HCT116 (cell line): ENCODE data around the gene ATG9A. TPM values are rescaled to one million over a fixed set of nuclear protein-coding genes. Genes with fewer than 3 reads are reported as not detected.

Source experiments
- ATAC-seq: fragments of 200-7000 bp; cut with Tn5 transposase; 2 replicates; pipeline ENCODE4 v1.9.1; 2020; ENCODE audit warnings: mild to moderate bottlenecking, moderate library complexity
- BruUV-seq: library from RNA; stranded (reverse); fragments of 400-500 nt; replicated peaks from 2 replicates; lab custom pipeline; 2021; lab: Mats Ljungman, UMichigan
- CTCF ChIA-PET: fragments of 300-600 bp; sonication (Branson Sonifier 250); formaldehyde crosslinking; loops from one replicate; lab custom pipeline; 2021; ENCODE audit warnings: antibody characterized with exemption; lab: Charles Lee
- POLR2A ChIA-PET: fragments of 300-600, 350-600 bp; sonication (Branson Sonifier 250); formaldehyde crosslinking; loops from one replicate; lab custom pipeline; 2021; ENCODE audit warnings: antibody characterized with exemption; lab: Charles Lee
- RAD21 ChIA-PET, 2 experiments: fragments of 300-600 bp; sonication (Branson Sonifier 250); formaldehyde crosslinking; loops; one replicate each; lab custom pipeline; 2023; ENCODE audit warnings: low total read pairs in 2 of 2; ENCODE audit not compliant: uncharacterized antibody in 2 of 2, unreplicated experiment in 2 of 2, low non-redundant PET in 1 of 2; lab: Charles Lee
- DNase-seq: peaks from one replicate; pipeline ENCODE4 v3.0.0-alpha.2; 2010; ENCODE audit warnings: low read depth, low spot score
- H2AFZ ChIP-seq: fragments of 200-600 bp; shearing (Covaris generic), sonication (generic); 2 replicates; pipeline ENCODE4 v1.6.1; 2017; ENCODE audit warnings: low read depth, mixed run types, mixed read lengths, antibody characterized with exemption, low read length; ENCODE audit not compliant: poor library complexity, severe bottlenecking
- H3K27ac ChIP-seq: 2 replicates; pipeline ENCODE4 v1.5.1; 2012; ENCODE audit warnings: low read depth, low read length
- H3K27me3 ChIP-seq: fragments of 200-600 bp; sonication (generic); 2 replicates; pipeline ENCODE4 v1.6.1; 2016; ENCODE audit warnings: mixed run types, low read length, mixed read lengths; ENCODE audit not compliant: insufficient read depth
- H3K36me3 ChIP-seq, 2 experiments: fragments of 200-500 bp in 1 of 2; fragments of 200-600 bp in 1 of 2; sonication (Bioruptor generic) in 1 of 2; sonication (generic) in 1 of 2; 2 replicates each; pipeline versions ENCODE4 v1.5.1 to v1.6.1; 2014 to 2016; ENCODE audit warnings: low read length in 2 of 2, inconsistent platforms in 1 of 2, mixed read lengths in 1 of 2, mixed run types in 1 of 2; ENCODE audit not compliant: insufficient read depth in 2 of 2, control insufficient read depth in 1 of 2
- H3K4me1 ChIP-seq, 2 experiments: fragments of 200-600 bp in 1 of 2; sonication (generic) in 1 of 2; 2 replicates each; pipeline versions ENCODE4 v1.5.1 to v1.6.1; 2012 to 2017; ENCODE audit warnings: low read length in 2 of 2, inconsistent platforms in 1 of 2, mild to moderate bottlenecking in 1 of 2, mixed read lengths in 1 of 2, mixed run types in 1 of 2, moderate library complexity in 1 of 2; ENCODE audit not compliant: insufficient read depth in 2 of 2, control insufficient read depth in 1 of 2
- H3K4me2 ChIP-seq: fragments of 200-600 bp; sonication (generic); 2 replicates; pipeline ENCODE4 v1.6.1; 2017; ENCODE audit warnings: mixed run types, low read length, mixed read lengths
- H3K4me3 ChIP-seq, 2 experiments: fragments of 200-600 bp in 1 of 2; sonication (generic) in 1 of 2; replicated peaks in 1 of 2; 2 replicates each; pipeline ENCODE4 v1.5.1; 2011 to 2016; ENCODE audit warnings: low read length in 2 of 2, control low read depth in 1 of 2, low read depth in 1 of 2, mild to moderate bottlenecking in 1 of 2, mixed read lengths in 1 of 2, mixed run types in 1 of 2
- H3K79me2 ChIP-seq: fragments of 200-600 bp; sonication (generic); 2 replicates; pipeline ENCODE4 v1.6.1; 2017; ENCODE audit warnings: mild to moderate bottlenecking, mixed run types, low read length, moderate library complexity, mixed read lengths; ENCODE audit not compliant: insufficient read depth
- H3K9ac ChIP-seq: fragments of 200-600 bp; sonication (generic); 2 replicates; pipeline ENCODE4 v1.6.1; 2016; ENCODE audit warnings: low read length, mixed read lengths
- H3K9me2 ChIP-seq: fragments of 200-600 bp; sonication (generic), shearing (Covaris generic); 2 replicates; pipeline ENCODE4 v1.6.1; 2017; ENCODE audit warnings: mixed run types, mild to moderate bottlenecking, moderate library complexity; ENCODE audit not compliant: insufficient read depth
- H3K9me3 ChIP-seq, 2 experiments: fragments of 200-500 bp in 1 of 2; fragments of 200-600 bp in 1 of 2; sonication (Bioruptor generic) in 1 of 2; sonication (generic) in 1 of 2; 2 replicates each; pipeline ENCODE4 v1.6.1; 2014 to 2017; ENCODE audit warnings: low read length in 2 of 2, mixed read lengths in 2 of 2, inconsistent platforms in 1 of 2, low read depth in 1 of 2, mild to moderate bottlenecking in 1 of 2, mixed run types in 1 of 2, moderate library complexity in 1 of 2; ENCODE audit not compliant: control insufficient read depth in 1 of 2, insufficient read depth in 1 of 2
- H4K20me1 ChIP-seq: fragments of 200-600 bp; sonication (generic), shearing (Covaris generic); 2 replicates; pipeline ENCODE4 v1.6.1; 2017; ENCODE audit warnings: mixed run types, mild to moderate bottlenecking, moderate library complexity; ENCODE audit not compliant: insufficient read depth
- ATF3 ChIP-seq: IDR thresholded peaks from 2 replicates; pipeline ENCODE4 v1.6.1; 2012
- CTCF ChIP-seq, 3 experiments: fragments of 200-600 bp in 1 of 3; sonication (generic) in 1 of 3; IDR thresholded peaks in 2 of 3; conservative IDR thresholded peaks in 1 of 3; 2 replicates each; pipeline ENCODE4 v1.5.1; 2012 to 2017; ENCODE audit warnings: low read depth in 2 of 3, low read length in 2 of 3, antibody characterized with exemption in 1 of 3, borderline replicate concordance in 1 of 3, control low read depth in 1 of 3, mild to moderate bottlenecking in 1 of 3, mixed read lengths in 1 of 3, mixed run types in 1 of 3, moderate library complexity in 1 of 3; ENCODE audit not compliant: insufficient read depth in 1 of 3
- EGR1 ChIP-seq: IDR thresholded peaks from 2 replicates; pipeline ENCODE4 v1.6.1; 2012; ENCODE audit warnings: low read depth
- EZH2 ChIP-seq: fragments of 200-600 bp; sonication (generic); IDR thresholded peaks from 2 replicates; pipeline ENCODE4 v1.6.1; 2017; ENCODE audit warnings: antibody characterized with exemption, mixed run types
- POLR2A ChIP-seq: IDR thresholded peaks from 2 replicates; pipeline ENCODE4 v1.7.0; 2011; ENCODE audit warnings: borderline replicate concordance; ENCODE audit not compliant: insufficient read depth, insufficient read length; ENCODE audit errors: extremely low read depth
- RAD21 ChIP-seq: IDR thresholded peaks from 2 replicates; pipeline ENCODE4 v1.6.1; 2012; ENCODE audit warnings: low read depth, mild to moderate bottlenecking
- REST ChIP-seq: IDR thresholded peaks from 2 replicates; pipeline ENCODE4 v1.6.1; 2012; ENCODE audit warnings: low read depth
- SP1 ChIP-seq: IDR thresholded peaks from 2 replicates; pipeline ENCODE4 v1.6.1; 2012; ENCODE audit warnings: low read depth
- SRF ChIP-seq: IDR thresholded peaks from 2 replicates; pipeline ENCODE4 v1.6.1; 2012; ENCODE audit warnings: low read depth
- TCF7L2 ChIP-seq: IDR thresholded peaks from 2 replicates; pipeline ENCODE4 v1.7.0; 2011; ENCODE audit warnings: borderline replicate concordance, inconsistent platforms; ENCODE audit not compliant: insufficient read depth, insufficient read length; ENCODE audit errors: extremely low read depth
- intact Hi-C: fragments of 100-400 bp; cut with micrococcal nuclease; formaldehyde crosslinking; loops from 2 replicates; pipeline ENCODE4 v1.10.0; 2022
- total RNA-seq: library from RNA; stranded (reverse); gene quantifications from one replicate; pipeline ENCODE4 v1.2.1, GENCODE V29; 2021; ENCODE audit not compliant: unreplicated experiment

The ATG9A gene
- total RNA-seq, 1 experiment from 2014 or later, result 51.8 TPM

GRCh38 chr2:219174146-219174545 lies 55.3 kb downstream of the ATG9A start:
- Histone ChIP-seq H3K4me3 (no peak overlapping the region), H3K9me3 (no peaks in the 10 kb centered on the region), H3K9ac (no peak overlapping the region), H3K4me1 (peaks cover 10 to 22% of the 10 kb centered on the region in 2 experiments), H3K9me2 (no peaks in the 10 kb centered on the region), H2AFZ (no peak overlapping the region), H4K20me1 (no peaks in the 10 kb centered on the region), H3K4me2 (no peak overlapping the region), H3K27ac (no peak overlapping the region), H3K27me3 (no peaks in the 10 kb centered on the region), H3K36me3 (peaks cover 0 to 7% of the 10 kb centered on the region in 2 experiments; a peak in 2 of 4 replicates), H3K79me2 (peaks cover 16% of the 10 kb centered on the region)
- BruUV-seq, result no TSS peak
- no peak for DNase-seq
- intact Hi-C loops, result loop anchor here (10.0 kb wide), 1 partner anchor 361 kb away; no protein-coding TSS in a partner anchor
- TF ChIP-seq TCF7L2, result no peak
- TF ChIP-seq EZH2, result no peak
- no peak for TF ChIP-seq CTCF (IDR thresholded peaks at IDR 0.05 in 2 of 3, conservative IDR thresholded peaks at IDR 0.05 in 1 of 3; ENCODE audit: borderline replicate concordance in 1 of 3, insufficient read depth in 1 of 3, low read depth in 2 of 3, low read length in 2 of 3)
- TF ChIP-seq ATF3, result no peak
- no peak for TF ChIP-seq RAD21
- CTCF ChIA-PET, result no interaction called here
- RAD21 ChIA-PET, result no interaction called here
- ATAC-seq, result no peak
- POLR2A ChIA-PET, result no interaction called here

- ATAC-seq, result no peak
- RAD21 ChIA-PET, result no interaction called here
- DNase-seq, result no peak
These were observed 56.3 kb downstream of the ATG9A start for GRCh38 chr2:219173176-219173575.

More at GRCh38 chr2:219173176-219173575, 56.3 kb downstream of the ATG9A start:
- no peaks in the 10 kb centered on the region for H3K27me3 ChIP-seq
- TF ChIP-seq SP1 (no peak), EGR1 (no peak), POLR2A (no peak), EZH2 (no peak), SRF (no peak), ATF3 (no peak), REST (no peak)
- H3K79me2 ChIP-seq, result peaks cover 7% of the 10 kb centered on the region; the same call in 1 of the 2 replicates
- BruUV-seq, result no TSS peak
- no peaks in the 10 kb centered on the region for H3K9me2 ChIP-seq
- no peak overlapping the region for H3K4me3 ChIP-seq
- no peaks in the 10 kb centered on the region for H4K20me1 ChIP-seq
- H3K27ac ChIP-seq, result no peak overlapping the region
- no peak overlapping the region for H3K4me2 ChIP-seq
- H3K4me1 ChIP-seq, result peaks cover 5 to 15% of the 10 kb centered on the region in 2 experiments
- CTCF ChIA-PET, result no interaction called here
- H3K9me3 ChIP-seq, result no peaks in the 10 kb centered on the region
- H2AFZ ChIP-seq, result no peak overlapping the region
- H3K9ac ChIP-seq, result no peak overlapping the region
- intact Hi-C loops, result loop anchor here (10.0 kb wide), 1 partner anchor 362 kb away; no protein-coding TSS in a partner anchor
- peaks cover 0 to 7% of the 10 kb centered on the region in 2 experiments; a peak in 2 of 4 replicates for H3K36me3 ChIP-seq
- POLR2A ChIA-PET, result no interaction called here
